Smooth muscle cell (in vitro differentiated cells): ENCODE measurements around the gene SLC38A11. TPM values are rescaled to one million over a fixed set of nuclear protein-coding genes. Genes with fewer than 3 reads are reported as not detected.

Experiments
- DNase-seq: peaks from one replicate; lab custom pipeline; 2025; ENCODE audit not compliant: unreplicated experiment; lab: John Stamatoyannopoulos, UW
- H2AFZ ChIP-seq: fragments of 200-600 bp; sonication (generic); 2 replicates; pipeline ENCODE4 v1.6.0; 2016; ENCODE audit warnings: antibody characterized with exemption, low read depth, mild to moderate bottlenecking
- H3F3A ChIP-seq: fragments of 200-600 bp; sonication (generic); 2 replicates; pipeline ENCODE4 v1.6.0; 2017; ENCODE audit warnings: antibody characterized with exemption, low read depth
- H3K27ac ChIP-seq: fragments of 200-600 bp; sonication (generic); 2 replicates; pipeline ENCODE4 v1.5.1; 2016; ENCODE audit warnings: low read depth, mild to moderate bottlenecking
- H3K27me3 ChIP-seq: fragments of 200-600 bp; sonication (generic); 2 replicates; pipeline ENCODE4 v1.6.1; 2016; ENCODE audit warnings: low read depth, mild to moderate bottlenecking
- H3K36me3 ChIP-seq: fragments of 200-600 bp; sonication (generic); 2 replicates; pipeline ENCODE4 v1.5.1; 2016; ENCODE audit warnings: low read depth
- H3K4me1 ChIP-seq: fragments of 200-600 bp; sonication (generic); 2 replicates; pipeline ENCODE4 v1.5.1; 2016; ENCODE audit warnings: low read depth
- H3K4me2 ChIP-seq: fragments of 200-600 bp; sonication (generic); 2 replicates; pipeline ENCODE4 v1.6.0; 2016; ENCODE audit warnings: mild to moderate bottlenecking
- H3K4me3 ChIP-seq: fragments of 200-600 bp; sonication (generic); 2 replicates; pipeline ENCODE4 v1.5.1; 2016; ENCODE audit warnings: mild to moderate bottlenecking
- H3K79me2 ChIP-seq: fragments of 200-600 bp; sonication (generic); 2 replicates; pipeline ENCODE4 v1.6.0; 2016; ENCODE audit warnings: low read depth, mild to moderate bottlenecking
- H3K9ac ChIP-seq: fragments of 200-600 bp; sonication (generic); 2 replicates; pipeline ENCODE4 v1.6.0; 2016; ENCODE audit warnings: low read depth
- H3K9me3 ChIP-seq: fragments of 200-600 bp; sonication (generic); replicated peaks from 2 replicates; pipeline ENCODE4 v1.5.1; 2016; ENCODE audit warnings: low read depth
- H4K20me1 ChIP-seq: fragments of 200-600 bp; sonication (generic); 2 replicates; pipeline ENCODE4 v1.6.0; 2016; ENCODE audit warnings: low read depth
- CTCF ChIP-seq: fragments of 200-600 bp; sonication (generic); IDR thresholded peaks from 2 replicates; pipeline ENCODE4 v1.5.1; 2017; ENCODE audit warnings: borderline replicate concordance, mild to moderate bottlenecking, antibody characterized with exemption; ENCODE audit not compliant: insufficient read depth, poor library complexity, severe bottlenecking
- WGBS: methylation state at CpG from one replicate; pipeline ENCODE4 v1.1.7; 2016; ENCODE audit warnings: low lambda C conversion rate; 5-methylcytosine and 5-hydroxymethylcytosine counted together
- polyA plus RNA-seq: library from polyadenylated mRNA; unstranded; fragments of >200 nt; fragmentation: Nextera tagmentation; extraction: Ambion mirVana; gene quantifications from 2 replicates; pipeline ENCODE4 v1.2.1, GENCODE V29; 2016
- small RNA-seq: library from RNA; depleted of rRNA; stranded (forward); fragments of <200 nt; gene quantifications from one replicate; pipeline ENCODE3, GENCODE V24; 2014
- total RNA-seq: library from RNA; depleted of rRNA; stranded (reverse); fragments of >200 nt; gene quantifications from 2 replicates; pipeline ENCODE4 v1.2.3, GENCODE V29; 2014

SLC38A11 gene
- total and polyA plus RNA-seq, 2 experiments from 2014 or later, result not detected

GRCh38 chr2:164847981-164848741 lies 107.2 kb downstream of the SLC38A11 start:
- H2AFZ ChIP-seq, result no peak overlapping the region

GRCh38 chr2:164847291-164847690 lies 108.0 kb downstream of the SLC38A11 start:
- no peaks in the 10 kb centered on the region for H4K20me1 ChIP-seq
- no peaks in the 10 kb centered on the region for H3K9me3 ChIP-seq
- no peaks in the 10 kb centered on the region for H3K4me1 ChIP-seq
- DNase-seq, result no peak
- peaks cover 5% of the 10 kb centered on the region for H3F3A ChIP-seq
- H3K79me2 ChIP-seq, result no peaks in the 10 kb centered on the region
- H2AFZ ChIP-seq, result no peak overlapping the region
- H3K4me2 ChIP-seq, result peak overlapping the region; percentile 12
- 79% methylated on average over 4 of the region's 4 CpGs for WGBS
- TF ChIP-seq CTCF, result no peak
- H3K27ac ChIP-seq, result no peak overlapping the region
- H3K4me3 ChIP-seq, result no peak overlapping the region
- H3K36me3 ChIP-seq, result no peaks in the 10 kb centered on the region
- H3K9ac ChIP-seq, result no peak overlapping the region
- no peaks in the 10 kb centered on the region for H3K27me3 ChIP-seq

More at GRCh38 chr2:164847981-164848741, 107.2 kb downstream of the SLC38A11 start:
- H3K4me1 ChIP-seq, result no peaks in the 10 kb centered on the region
- no peaks in the 10 kb centered on the region for H3K27me3 ChIP-seq
- DNase-seq, result no peak
- H4K20me1 ChIP-seq, result no peaks in the 10 kb centered on the region
- no peak for TF ChIP-seq CTCF
- no peak overlapping the region for H3K9ac ChIP-seq
- peak overlapping the region; percentile 18 for H3K4me2 ChIP-seq
- H3K36me3 ChIP-seq, result no peaks in the 10 kb centered on the region
- no peaks in the 10 kb centered on the region for H3K79me2 ChIP-seq
- WGBS, result 29% methylated on average over 2 of the region's 2 CpGs
- H3F3A ChIP-seq, result peaks cover 5% of the 10 kb centered on the region
- H3K4me3 ChIP-seq, result no peak overlapping the region
- H3K9me3 ChIP-seq, result no peaks in the 10 kb centered on the region
- no peak overlapping the region for H3K27ac ChIP-seq

- no peak overlapping the region for H3K27ac ChIP-seq
- TF ChIP-seq CTCF, result no peak
- 98% methylated on average over 2 of the region's 2 CpGs for WGBS
These were observed 109.0 kb downstream of the SLC38A11 start for GRCh38 chr2:164846276-164846675.

More at GRCh38 chr2:164846276-164846675, 109.0 kb downstream of the SLC38A11 start:
- Histone ChIP-seq H3K9ac (no peak overlapping the region), H3K79me2 (no peaks in the 10 kb centered on the region), H2AFZ (no peak overlapping the region), H3K36me3 (no peaks in the 10 kb centered on the region), H3K4me2 (no peak overlapping the region), H3K4me3 (no peak overlapping the region), H3K27me3 (no peaks in the 10 kb centered on the region), H3K9me3 (no peaks in the 10 kb centered on the region), H3K4me1 (no peaks in the 10 kb centered on the region), H4K20me1 (no peaks in the 10 kb centered on the region), H3F3A (peaks cover 5% of the 10 kb centered on the region)
- DNase-seq, result no peak

Small RNA genes within 50 kb of the gene (small RNA-seq; reads per million reads assigned to genes)
- gene RNA5SP110, result not detected
- not detected for gene RNA5SP111

Other genes with a start within 250 kb of the SLC38A11 start
- gene COBLL1, start 113.7 kb downstream of the SLC38A11 start, total RNA-seq, result 13.9 and 17.4 TPM in 2 replicates
- 5.2 and 8.3 TPM in 2 replicates for gene COBLL1, start 113.7 kb downstream of the SLC38A11 start, polyA plus RNA-seq
- gene SCN3A, start 248.5 kb upstream of the SLC38A11 start, total RNA-seq, result not detected in 2 replicates
- gene SCN3A, start 248.5 kb upstream of the SLC38A11 start, polyA plus RNA-seq, result not detected in 2 replicates